Activated CD4-positive, alpha-beta T cell treated with anti-CD3 and anti-CD28 coated beads for 4 hours (primary cell): ENCODE results near the gene WDR53.
"Not testable (repeated sequence)": the region's sequence is repeated elsewhere in the genome, so short reads cannot be mapped to it uniquely, and the experiment has no call there.

ENCODE experiments used
- DNase-seq, 2 donors: peaks; one replicate each; pipeline ENCODE4 v3.0.0-alpha.2; 2020

Gene WDR53

GRCh38 chr3:196514913-196515621 lies 53.3 kb downstream of the WDR53 start, which contains the start of gene SMCO1:
Gene SMCO1, minus strand, starts transcription at chr3:196515346. Its CDS starts 137 bp downstream, at chr3:196515209.
- DNase-seq = no peak

- DNase-seq = no peak
Observed at GRCh38 chr3:196514350-196514716, 54.0 kb downstream of the WDR53 start.

GRCh38 chr3:196513697-196514349 lies 54.5 kb downstream of the WDR53 start:
- no peak for DNase-seq

- not testable (repeated sequence) for DNase-seq
Observed at GRCh38 chr3:196511646-196512425, 56.5 kb downstream of the WDR53 start.

- DNase-seq = not testable (repeated sequence)
Observed at GRCh38 chr3:196511108-196511507, 57.2 kb downstream of the WDR53 start.

GRCh38 chr3:196506687-196507086 lies 61.7 kb downstream of the WDR53 start:
- DNase-seq = no peak

- DNase-seq = no peak
Observed at GRCh38 chr3:196504556-196504955, 63.8 kb downstream of the WDR53 start.
